LNCAP (cell line): ENCODE results near the gene A4GNT.

Source experiments
- CTCF ChIP-seq: fragments of 450-650 bp; IDR thresholded peaks from 2 replicates; pipeline ENCODE4 v1.5.1; 2017; ENCODE audit warnings: mild to moderate bottlenecking

A4GNT gene

GRCh38 chr3:138154534-138154933, 22.3 kb upstream of the A4GNT start:
- no peak for TF ChIP-seq CTCF

- no peak for TF ChIP-seq CTCF
Observed at GRCh38 chr3:138148503-138148902, 16.3 kb upstream of the A4GNT start.

GRCh38 chr3:138140940-138141339, 8.8 kb upstream of the A4GNT start:
- no peak for TF ChIP-seq CTCF

- no peak for TF ChIP-seq CTCF
Observed at GRCh38 chr3:138139691-138140090, 7.5 kb upstream of the A4GNT start.

GRCh38 chr3:138137861-138138260, 5.7 kb upstream of the A4GNT start:
- no peak for TF ChIP-seq CTCF

GRCh38 chr3:138136201-138136600, 4.0 kb upstream of the A4GNT start:
- no peak for TF ChIP-seq CTCF

GRCh38 chr3:138135833-138136194, 3.6 kb upstream of the A4GNT start:
- TF ChIP-seq CTCF = no peak

- no peak for TF ChIP-seq CTCF
Observed at GRCh38 chr3:138135146-138135832, 3.1 kb upstream of the A4GNT start.
